ENCODE measurements around the gene NCAM2. TPM values are rescaled to one million over a fixed set of nuclear protein-coding genes. Genes with fewer than 3 reads are reported as not detected.

The NCAM2 gene
- total and polyA plus RNA-seq, 2 donors (not counting 3 experiments of a cell fraction or from before 2014, with no cell fraction given): 0.11 to 0.27 TPM

DNA sequence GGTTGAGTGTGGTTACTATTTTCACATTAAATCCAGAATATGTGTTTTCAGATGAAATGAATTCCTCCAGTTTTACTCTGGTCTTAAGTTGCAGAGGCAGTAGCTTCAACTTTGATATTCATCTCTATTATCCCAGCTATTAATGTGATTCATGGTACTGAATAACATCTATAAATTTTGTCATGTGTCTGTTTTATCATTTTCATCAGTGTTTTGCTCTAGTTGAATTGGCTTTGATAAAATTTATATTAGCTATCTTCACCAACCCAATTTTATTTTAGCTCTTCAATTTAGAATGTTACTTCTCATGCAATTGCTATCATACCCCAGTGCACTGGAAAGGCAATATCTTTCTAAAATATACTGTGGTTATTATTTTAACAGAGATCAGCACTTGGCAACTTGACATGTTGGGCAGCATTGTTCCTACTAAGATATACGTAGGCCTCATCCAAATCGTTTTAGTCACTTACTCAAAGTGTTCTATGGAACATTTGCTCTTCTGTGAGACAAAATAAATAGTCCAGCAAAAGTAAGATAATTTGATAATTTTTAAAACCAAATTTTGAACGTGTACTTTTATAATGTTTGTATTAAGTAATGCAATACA lies 184.3 kb downstream of the NCAM2 start:
- Histone ChIP-seq H3K4me2 (ENCODE audit: insufficient read depth, low read length) (no peak overlapping the region), H3K9me1 (replicated peaks; ENCODE audit: control insufficient read depth, extremely low read depth, insufficient read depth, low read length) (no peaks in the 10 kb centered on the region), H3K79me2 (ENCODE audit: control insufficient read depth, insufficient read depth, low read length) (no peaks in the 10 kb centered on the region), H3K4me3 (replicated peaks in 1 of 3; ENCODE audit: insufficient read depth in 1 of 3, low read depth in 1 of 3, low read length in 3 of 3) (no peak overlapping the region), H2AFZ (ENCODE audit: low read depth, low read length) (no peak overlapping the region), H3K4me1 (ENCODE audit: control insufficient read depth, extremely low read depth, insufficient read depth, low read length) (no peaks in the 10 kb centered on the region), H3K27ac (ENCODE audit: insufficient read depth, low read depth, low read length) (no peak overlapping the region), H3K9me3 (replicated peaks; ENCODE audit: control insufficient read depth, insufficient read depth, low read length) (no peaks in the 10 kb centered on the region), H4K20me1 (replicated peaks; ENCODE audit: control insufficient read depth, extremely low read depth, insufficient read depth, low read length) (no peaks in the 10 kb centered on the region), H3K9ac (replicated peaks; ENCODE audit: extremely low read depth, insufficient read depth, low read length) (no peak overlapping the region), H3K36me3 (ENCODE audit: control insufficient read depth in 2 of 2, extremely low read depth in 1 of 2, insufficient read depth in 2 of 2, low read length in 2 of 2) (no peaks in the 10 kb centered on the region), H3K27me3 (ENCODE audit: control insufficient read depth in 2 of 2, insufficient read depth in 2 of 2, low read length in 2 of 2) (no peaks in the 10 kb centered on the region)
- TF ChIP-seq JUN (IDR thresholded peaks at IDR 0.05; ENCODE audit: borderline replicate concordance, insufficient read depth, insufficient read length, low read depth) (no peak), POLR2A (IDR thresholded peaks at IDR 0.05; ENCODE audit: low read depth, low read length) (no peak), EZH2 (IDR thresholded peaks at IDR 0.05; ENCODE audit: borderline replicate concordance, low read depth, low read length, severe bottlenecking) (no peak), POLR2AphosphoS5 (IDR thresholded peaks at IDR 0.05; ENCODE audit: insufficient read depth, low read depth, low read length) (no peak), FOS (IDR thresholded peaks at IDR 0.05; ENCODE audit: borderline replicate concordance, insufficient read depth, low read length) (no peak), MYC (IDR thresholded peaks at IDR 0.05; ENCODE audit: low read depth, low read length) (no peak), GATA2 (IDR thresholded peaks at IDR 0.05; ENCODE audit: insufficient read depth, insufficient read length, low read depth, low read length) (no peak)
- TF ChIP-seq, protein P1, sequence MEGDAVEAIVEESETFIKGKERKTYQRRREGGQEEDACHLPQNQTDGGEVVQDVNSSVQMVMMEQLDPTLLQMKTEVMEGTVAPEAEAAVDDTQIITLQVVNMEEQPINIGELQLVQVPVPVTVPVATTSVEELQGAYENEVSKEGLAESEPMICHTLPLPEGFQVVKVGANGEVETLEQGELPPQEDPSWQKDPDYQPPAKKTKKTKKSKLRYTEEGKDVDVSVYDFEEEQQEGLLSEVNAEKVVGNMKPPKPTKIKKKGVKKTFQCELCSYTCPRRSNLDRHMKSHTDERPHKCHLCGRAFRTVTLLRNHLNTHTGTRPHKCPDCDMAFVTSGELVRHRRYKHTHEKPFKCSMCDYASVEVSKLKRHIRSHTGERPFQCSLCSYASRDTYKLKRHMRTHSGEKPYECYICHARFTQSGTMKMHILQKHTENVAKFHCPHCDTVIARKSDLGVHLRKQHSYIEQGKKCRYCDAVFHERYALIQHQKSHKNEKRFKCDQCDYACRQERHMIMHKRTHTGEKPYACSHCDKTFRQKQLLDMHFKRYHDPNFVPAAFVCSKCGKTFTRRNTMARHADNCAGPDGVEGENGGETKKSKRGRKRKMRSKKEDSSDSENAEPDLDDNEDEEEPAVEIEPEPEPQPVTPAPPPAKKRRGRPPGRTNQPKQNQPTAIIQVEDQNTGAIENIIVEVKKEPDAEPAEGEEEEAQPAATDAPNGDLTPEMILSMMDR (IDR thresholded peaks at IDR 0.05; ENCODE audit: extremely low read depth in 1 of 2, insufficient read depth in 1 of 2, low read depth in 1 of 2, low read length in 2 of 2): no peak
- TF ChIP-seq, protein P2, sequence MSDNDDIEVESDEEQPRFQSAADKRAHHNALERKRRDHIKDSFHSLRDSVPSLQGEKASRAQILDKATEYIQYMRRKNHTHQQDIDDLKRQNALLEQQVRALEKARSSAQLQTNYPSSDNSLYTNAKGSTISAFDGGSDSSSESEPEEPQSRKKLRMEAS (IDR thresholded peaks at IDR 0.05; ENCODE audit: insufficient read depth, insufficient read length): no peak
- FAIRE-seq (no peak), DNase-seq (ENCODE audit: low read depth, low spot score) (no peak)
- no TSS peak for BruUV-seq (replicated peaks)
- intact Hi-C loops (cut with micrococcal nuclease): no loop called here
- dilution Hi-C loops (cut with MboI; ENCODE audit: extremely low pct_ligation_motif_present, low sequenced_read_pairs): no loop called here
- POLR2A ChIA-PET: no interaction called here
- CTCF ChIA-PET: no interaction called here
